NK-92 (cell line): ENCODE data around the gene GRID2IP.
"Not testable (repeated sequence)": the region's sequence is repeated elsewhere in the genome, so short reads cannot be mapped to it uniquely, and the experiment has no call there.

Experiments used
- DNase-seq: peaks from one replicate; lab custom pipeline; 2025; ENCODE audit not compliant: unreplicated experiment; lab: John Stamatoyannopoulos, UW

The GRID2IP gene

GRCh38 chr7:6551016-6551511 lies at the start of gene GRID2IP:
Gene GRID2IP (minus strand): TSS chr7:6551461. CDS start chr7:6551436, 25 bp downstream.
- no peak for DNase-seq

GRCh38 chr7:6600093-6600492 lies 48.8 kb upstream of the GRID2IP start:
- DNase-seq, result no peak

GRCh38 chr7:6590645-6591110 lies 39.4 kb upstream of the GRID2IP start:
- no peak for DNase-seq

- DNase-seq, result no peak
Measured at GRCh38 chr7:6589829-6590644, 38.8 kb upstream of the GRID2IP start, which contains the start of gene INTS15. Gene INTS15 (plus strand): TSS chr7:6590021. CDS start chr7:6590284, 263 bp downstream.

GRCh38 chr7:6589151-6589828 lies 38.0 kb upstream of the GRID2IP start:
- DNase-seq, result no peak

GRCh38 chr7:6588566-6588965 lies 37.3 kb upstream of the GRID2IP start:
- DNase-seq, result no peak

GRCh38 chr7:6585746-6586432 lies 34.6 kb upstream of the GRID2IP start:
- DNase-seq, result not testable (repeated sequence)

GRCh38 chr7:6579446-6579845 lies 28.2 kb upstream of the GRID2IP start:
- DNase-seq, result no peak

GRCh38 chr7:6578114-6579084 lies 27.1 kb upstream of the GRID2IP start:
- DNase-seq, result no peak

- DNase-seq, result peak; percentile 56
Measured at GRCh38 chr7:6577369-6578113, 26.3 kb upstream of the GRID2IP start, which contains the start of gene ZDHHC4. Gene ZDHHC4 (plus strand): TSS chr7:6577454. CDS start chr7:6580562, 3,108 bp downstream.

- not testable (repeated sequence) for DNase-seq
Measured at GRCh38 chr7:6576867-6577368, 25.7 kb upstream of the GRID2IP start.

GRCh38 chr7:6576024-6576866 lies 25.0 kb upstream of the GRID2IP start:
- no peak for DNase-seq

GRCh38 chr7:6575281-6576023 lies 24.2 kb upstream of the GRID2IP start:
- DNase-seq, result no peak

GRCh38 chr7:6571160-6571779 lies 20.0 kb upstream of the GRID2IP start:
- DNase-seq, result no peak

GRCh38 chr7:6567886-6568285 lies 16.6 kb upstream of the GRID2IP start:
- DNase-seq, result no peak

GRCh38 chr7:6565655-6566054 lies 14.4 kb upstream of the GRID2IP start:
- DNase-seq, result no peak
